ENCODE measurements around the gene GIPC2.

DNA sequence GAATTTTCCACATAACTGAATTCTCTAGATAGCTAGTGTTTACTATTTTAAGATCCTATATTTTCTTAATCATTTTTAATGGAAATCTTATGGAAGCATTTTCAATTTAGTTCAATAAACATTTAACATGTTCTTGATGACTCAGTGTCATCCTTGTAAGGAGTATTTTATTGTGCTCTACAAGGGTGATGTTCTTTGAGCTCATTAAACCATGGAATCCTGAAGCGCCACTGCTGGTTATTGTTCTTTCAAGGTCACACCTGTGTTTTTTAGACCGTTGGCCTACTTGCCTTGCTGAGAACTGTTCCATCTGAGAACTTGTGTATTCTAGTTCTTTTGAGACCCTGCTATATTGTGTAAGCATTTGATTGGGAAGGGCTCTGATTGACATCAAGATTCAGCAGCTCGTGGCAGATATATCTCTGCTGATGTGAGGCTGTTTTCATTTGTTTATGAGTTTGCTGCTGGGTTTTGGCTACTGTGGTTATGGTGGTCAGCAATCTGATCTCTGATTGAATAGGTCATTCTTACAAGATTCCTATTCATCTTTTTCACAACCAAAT lies 132.0 kb downstream of the GIPC2 start:
- TF ChIP-seq, protein P1, sequence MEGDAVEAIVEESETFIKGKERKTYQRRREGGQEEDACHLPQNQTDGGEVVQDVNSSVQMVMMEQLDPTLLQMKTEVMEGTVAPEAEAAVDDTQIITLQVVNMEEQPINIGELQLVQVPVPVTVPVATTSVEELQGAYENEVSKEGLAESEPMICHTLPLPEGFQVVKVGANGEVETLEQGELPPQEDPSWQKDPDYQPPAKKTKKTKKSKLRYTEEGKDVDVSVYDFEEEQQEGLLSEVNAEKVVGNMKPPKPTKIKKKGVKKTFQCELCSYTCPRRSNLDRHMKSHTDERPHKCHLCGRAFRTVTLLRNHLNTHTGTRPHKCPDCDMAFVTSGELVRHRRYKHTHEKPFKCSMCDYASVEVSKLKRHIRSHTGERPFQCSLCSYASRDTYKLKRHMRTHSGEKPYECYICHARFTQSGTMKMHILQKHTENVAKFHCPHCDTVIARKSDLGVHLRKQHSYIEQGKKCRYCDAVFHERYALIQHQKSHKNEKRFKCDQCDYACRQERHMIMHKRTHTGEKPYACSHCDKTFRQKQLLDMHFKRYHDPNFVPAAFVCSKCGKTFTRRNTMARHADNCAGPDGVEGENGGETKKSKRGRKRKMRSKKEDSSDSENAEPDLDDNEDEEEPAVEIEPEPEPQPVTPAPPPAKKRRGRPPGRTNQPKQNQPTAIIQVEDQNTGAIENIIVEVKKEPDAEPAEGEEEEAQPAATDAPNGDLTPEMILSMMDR (IDR thresholded peaks at IDR 0.05): no peak
- no peak for TF ChIP-seq POLR2A (IDR thresholded peaks at IDR 0.05)

Measured in adrenal gland (tissue), 5 donors.